HEK293T (cell line): ENCODE data around the gene NFYC.

Source experiments
- CTCF ChIA-PET: fragments of 350-600 bp; formaldehyde crosslinking; extraction: SDS; loops from one replicate; lab custom pipeline; 2021; ENCODE audit warnings: antibody characterized with exemption, inconsistent platforms; lab: Yijun Ruan, JAX
- POLR2A ChIA-PET: fragments of 350-600 bp; formaldehyde crosslinking; extraction: SDS; loops from one replicate; lab custom pipeline; 2020; ENCODE audit warnings: antibody characterized with exemption, inconsistent platforms; lab: Yijun Ruan, JAX
- DNase-seq: peaks from one replicate; pipeline ENCODE4 v3.0.0; 2012; ENCODE audit warnings: mixed read lengths; ENCODE audit errors: extremely low spot score
- ARNT ChIP-seq: fragments of 450-650 bp; IDR thresholded peaks from 2 replicates; pipeline ENCODE4 v1.6.1; 2017; ENCODE audit warnings: mild to moderate bottlenecking
- BHLHE40 ChIP-seq: fragments of 450-650 bp; IDR thresholded peaks from 2 replicates; pipeline ENCODE4 v1.6.1; 2016; ENCODE audit warnings: mild to moderate bottlenecking, moderate library complexity, borderline replicate concordance
- CTBP1 ChIP-seq: fragments of 450-650 bp; IDR thresholded peaks from 2 replicates; pipeline ENCODE4 v1.6.1; 2016; ENCODE audit warnings: borderline replicate concordance
- ELF4 ChIP-seq: fragments of 450-650 bp; IDR thresholded peaks from 2 replicates; pipeline ENCODE4 v1.6.1; 2017; ENCODE audit warnings: antibody characterized with exemption
- FOXA1 ChIP-seq: fragments of 450-650 bp; IDR thresholded peaks from 2 replicates; pipeline ENCODE4 v1.6.1; 2016; ENCODE audit warnings: mild to moderate bottlenecking
- FOXK2 ChIP-seq: fragments of 450-650 bp; IDR thresholded peaks from 2 replicates; pipeline ENCODE4 v1.6.1; 2016; ENCODE audit warnings: mild to moderate bottlenecking
- FOXM1 ChIP-seq: fragments of 450-650 bp; IDR thresholded peaks from 2 replicates; pipeline ENCODE4 v1.6.1; 2017; ENCODE audit warnings: mild to moderate bottlenecking, borderline replicate concordance
- HDGF ChIP-seq: fragments of 450-650 bp; IDR thresholded peaks from 2 replicates; pipeline ENCODE4 v1.6.1; 2017; ENCODE audit warnings: antibody characterized with exemption, borderline replicate concordance
- L3MBTL2 ChIP-seq: fragments of 450-650 bp; conservative IDR thresholded peaks from 2 replicates; pipeline ENCODE4 v1.6.1; 2016; ENCODE audit warnings: mild to moderate bottlenecking
- LEF1 ChIP-seq: fragments of 450-650 bp; IDR thresholded peaks from 2 replicates; pipeline ENCODE4 v1.6.1; 2017; ENCODE audit warnings: mild to moderate bottlenecking, borderline replicate concordance
- NFRKB ChIP-seq: fragments of 450-650 bp; IDR thresholded peaks from 2 replicates; pipeline ENCODE4 v1.6.1; 2016; ENCODE audit warnings: mild to moderate bottlenecking, moderate library complexity
- SP1 ChIP-seq: fragments of 450-650 bp; IDR thresholded peaks from 2 replicates; pipeline ENCODE4 v1.6.1; 2017
- SUZ12 ChIP-seq: fragments of 450-650 bp; IDR thresholded peaks from 2 replicates; pipeline ENCODE4 v1.6.1; 2016; ENCODE audit warnings: mild to moderate bottlenecking
- TARDBP ChIP-seq: fragments of 450-650 bp; IDR thresholded peaks from 2 replicates; pipeline ENCODE4 v1.6.1; 2016
- ZNF384 ChIP-seq: fragments of 450-650 bp; IDR thresholded peaks from 2 replicates; pipeline ENCODE4 v1.6.1; 2016
- TF ChIP-seq, protein P1 (sequence below): fragments of 450-650 bp; IDR thresholded peaks from 2 replicates; pipeline ENCODE4 v1.6.1; 2016

Gene NFYC

DNA sequence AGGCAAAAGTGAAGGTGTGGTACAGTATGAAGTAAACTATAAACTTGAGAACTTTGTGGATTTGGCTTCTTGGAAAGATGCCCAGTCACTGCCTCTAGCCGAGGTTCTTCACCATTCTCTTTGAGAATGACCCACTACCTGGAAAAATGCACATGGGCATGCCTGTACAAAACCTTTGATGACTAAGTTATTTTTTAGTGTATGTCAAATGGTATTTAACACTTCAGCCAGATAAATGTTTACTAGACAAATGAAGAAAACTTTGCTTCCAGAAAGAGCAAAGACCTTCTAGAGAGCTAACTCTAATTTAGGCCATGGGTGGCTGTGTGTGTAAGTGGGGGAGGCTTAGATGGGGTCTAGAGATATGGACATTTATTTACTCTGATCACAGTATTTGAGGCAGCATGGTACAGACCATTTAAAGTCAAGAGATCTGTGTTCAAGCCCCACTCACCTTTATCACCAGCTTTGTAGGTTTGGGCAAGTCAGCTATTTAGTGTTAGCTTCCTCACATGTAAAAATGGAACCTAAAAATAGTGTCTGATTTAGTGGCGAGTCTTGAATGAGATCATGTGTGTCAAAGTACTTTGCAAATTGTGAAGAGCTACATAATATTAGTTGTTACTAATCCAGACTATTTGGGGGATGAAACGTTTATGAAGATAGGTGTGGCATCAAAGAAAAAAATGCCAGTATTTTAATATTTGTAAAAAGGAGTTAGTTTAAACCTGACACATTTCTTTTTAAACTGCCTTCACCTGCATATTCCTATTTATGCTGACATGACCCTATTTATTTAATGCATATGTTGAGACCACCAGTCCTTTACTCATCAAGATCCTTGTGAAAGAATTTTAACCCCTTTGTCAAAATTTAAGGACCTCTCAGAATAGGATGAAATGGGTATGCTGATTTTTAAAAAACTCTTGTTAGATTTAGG lies 20.2 kb downstream of the NFYC start:
- no peak for TF ChIP-seq CTBP1
- TF ChIP-seq ARNT, result no peak
- TF ChIP-seq FOXM1, result no peak
- no peak for TF ChIP-seq NFRKB
- TF ChIP-seq, protein P1, sequence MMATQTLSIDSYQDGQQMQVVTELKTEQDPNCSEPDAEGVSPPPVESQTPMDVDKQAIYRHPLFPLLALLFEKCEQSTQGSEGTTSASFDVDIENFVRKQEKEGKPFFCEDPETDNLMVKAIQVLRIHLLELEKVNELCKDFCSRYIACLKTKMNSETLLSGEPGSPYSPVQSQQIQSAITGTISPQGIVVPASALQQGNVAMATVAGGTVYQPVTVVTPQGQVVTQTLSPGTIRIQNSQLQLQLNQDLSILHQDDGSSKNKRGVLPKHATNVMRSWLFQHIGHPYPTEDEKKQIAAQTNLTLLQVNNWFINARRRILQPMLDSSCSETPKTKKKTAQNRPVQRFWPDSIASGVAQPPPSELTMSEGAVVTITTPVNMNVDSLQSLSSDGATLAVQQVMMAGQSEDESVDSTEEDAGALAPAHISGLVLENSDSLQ, result no peak
- TF ChIP-seq ZNF384, result no peak
- no peak for TF ChIP-seq TARDBP
- no peak for TF ChIP-seq SUZ12
- no peak for TF ChIP-seq BHLHE40
- no peak for TF ChIP-seq L3MBTL2
- no peak for TF ChIP-seq ELF4
- no peak for TF ChIP-seq SP1
- TF ChIP-seq FOXK2, result no peak
- no peak for TF ChIP-seq FOXA1
- no peak for TF ChIP-seq LEF1
- TF ChIP-seq HDGF, result no peak
- DNase-seq, result no peak
- ChIA-PET POLR2A (interaction anchor here (3.3 kb wide), 1 partner anchor 20 kb away, joined by 35 read pairs; the partner anchor contains the start of gene NFYC), CTCF (no interaction called here)

DNA sequence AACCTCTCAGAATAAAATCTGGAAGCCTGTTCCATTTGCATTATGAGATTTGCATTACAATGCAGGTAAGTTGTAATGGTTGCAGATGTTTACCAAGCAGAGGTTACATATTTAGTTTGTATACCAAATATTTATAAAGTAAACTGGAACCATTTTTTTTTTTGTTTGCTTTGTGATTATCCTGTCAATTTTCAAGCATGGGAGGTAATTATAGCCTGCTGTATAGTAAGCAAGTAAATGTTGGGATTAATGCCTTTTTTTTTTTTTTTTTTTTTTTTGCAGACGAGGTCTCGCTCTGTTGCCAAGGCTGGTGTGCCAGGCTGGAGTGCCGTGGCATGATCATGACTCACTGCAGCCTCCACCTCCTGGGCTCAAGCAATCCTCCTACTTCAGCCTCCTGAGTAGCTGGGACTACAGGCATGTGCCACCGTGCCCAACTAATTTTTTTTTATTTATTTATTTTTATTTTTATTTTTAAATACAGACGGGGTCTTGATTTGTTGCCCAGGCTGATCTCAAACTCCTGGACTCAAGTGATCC lies 21.0 kb downstream of the NFYC start:
- no peak for DNase-seq
- TF ChIP-seq LEF1, result no peak
- no peak for TF ChIP-seq FOXK2
- no peak for TF ChIP-seq BHLHE40
- TF ChIP-seq SUZ12, result no peak
- TF ChIP-seq TARDBP, result no peak
- no peak for TF ChIP-seq ELF4
- TF ChIP-seq ZNF384, result no peak
- TF ChIP-seq SP1, result no peak
- no peak for TF ChIP-seq FOXM1
- TF ChIP-seq HDGF, result no peak
- TF ChIP-seq ARNT, result no peak
- no peak for TF ChIP-seq NFRKB
- TF ChIP-seq FOXA1, result no peak
- POLR2A ChIA-PET, result interaction anchor here (3.3 kb wide), 1 partner anchor 20 kb away, joined by 35 read pairs; the partner anchor contains the start of gene NFYC
- CTCF ChIA-PET, result no interaction called here

DNA sequence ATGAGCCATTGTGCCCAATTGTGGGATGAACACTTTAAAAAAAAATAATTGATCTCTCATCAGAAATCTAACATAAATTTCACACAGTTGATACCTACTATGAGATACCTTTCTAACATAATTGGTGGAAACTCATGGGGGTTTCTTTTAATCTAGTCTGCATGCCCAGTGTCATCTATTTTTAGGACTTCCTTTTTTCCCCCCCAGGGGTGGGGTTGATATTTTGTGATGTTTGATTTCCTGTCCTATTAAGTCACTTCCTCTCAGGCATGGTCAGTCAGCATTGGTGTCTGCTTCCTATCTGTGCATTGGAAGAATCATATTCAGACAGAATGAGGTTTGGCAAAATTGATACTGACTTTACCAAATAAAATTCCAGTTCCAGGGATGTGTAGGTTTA lies 21.5 kb downstream of the NFYC start:
- no peak for DNase-seq
- no peak for TF ChIP-seq CTBP1
- TF ChIP-seq, protein P1, result no peak
- no peak for TF ChIP-seq ELF4
- no peak for TF ChIP-seq HDGF
- no peak for TF ChIP-seq SUZ12
- no peak for TF ChIP-seq TARDBP
- TF ChIP-seq NFRKB, result no peak
- TF ChIP-seq L3MBTL2, result no peak
- no peak for TF ChIP-seq ARNT
- TF ChIP-seq FOXK2, result no peak
- no peak for TF ChIP-seq FOXM1
- ChIA-PET POLR2A (interaction anchor here (1.1 kb wide), 1 partner anchor 22 kb away, joined by 3 read pairs; the partner anchor contains the start of gene NFYC), CTCF (no interaction called here)

DNA sequence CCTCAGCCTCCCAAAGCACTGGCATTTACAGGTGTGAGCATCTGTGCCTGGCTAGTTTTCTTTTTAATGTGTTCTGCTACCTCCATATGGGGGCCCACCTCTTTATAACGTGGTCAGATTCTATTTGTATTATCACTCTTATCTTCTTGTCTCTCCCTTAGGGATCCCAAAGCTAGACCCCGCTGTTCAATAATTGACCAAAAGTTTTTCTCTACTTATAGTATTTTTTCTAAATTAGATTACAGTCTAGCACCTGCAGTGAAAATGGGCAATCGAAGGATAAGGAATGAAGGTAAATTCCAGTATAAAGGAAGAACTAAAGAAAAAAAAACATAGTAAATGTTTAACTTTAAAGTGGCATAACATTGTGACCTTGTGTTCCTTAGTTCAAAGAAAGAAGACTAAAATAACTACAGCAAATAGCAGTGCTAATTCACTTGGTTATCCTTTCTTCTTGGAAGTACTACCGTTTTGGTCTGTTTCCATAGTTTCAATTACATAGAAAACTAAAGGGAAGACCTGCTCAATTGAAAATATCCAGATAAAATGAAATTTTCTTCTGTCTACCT lies 24.1 kb downstream of the NFYC start:
- TF ChIP-seq TARDBP (no peak), LEF1 (no peak), FOXK2 (no peak), SUZ12 (no peak), NFRKB (no peak)
- TF ChIP-seq, protein P1, result no peak
- no peak for DNase-seq
- CTCF ChIA-PET, result no interaction called here
- POLR2A ChIA-PET, result no interaction called here

DNA sequence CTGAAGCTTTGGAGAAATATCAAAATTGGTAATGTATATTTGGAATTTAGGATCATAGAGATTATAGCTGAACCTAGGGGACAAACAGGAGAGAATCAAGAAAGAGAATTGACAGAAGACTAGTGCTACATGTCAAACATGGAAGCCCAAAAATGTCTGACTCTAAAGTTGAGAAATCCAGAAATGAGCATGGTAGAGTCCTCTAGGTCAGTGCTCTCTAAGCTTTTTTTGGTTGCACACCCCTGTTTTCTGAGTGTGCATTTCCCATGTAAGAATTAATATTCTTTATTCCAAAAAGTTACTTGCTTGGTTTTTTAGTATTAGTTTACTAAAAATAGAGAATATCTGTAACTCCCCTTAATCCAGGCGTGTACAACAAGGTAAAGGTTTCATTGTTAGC lies 25.6 kb downstream of the NFYC start:
- POLR2A ChIA-PET, result interaction anchor here (7.6 kb wide), 1 partner anchor 25 kb away, joined by 65 read pairs; the partner anchor contains the start of gene NFYC
- TF ChIP-seq CTBP1 (no peak), ARNT (no peak), NFRKB (no peak), L3MBTL2 (no peak), FOXM1 (no peak), HDGF (no peak), BHLHE40 (no peak), LEF1 (no peak), FOXA1 (no peak), TARDBP (no peak), ZNF384 (no peak), SUZ12 (no peak), FOXK2 (no peak), ELF4 (no peak), SP1 (no peak)
- TF ChIP-seq, protein P1, result no peak
- CTCF ChIA-PET, result interaction anchor here (0.7 kb wide), 1 partner anchor 57 kb away, joined by 3 read pairs; no protein-coding TSS in a partner anchor

More for the DNA sequence above, 25.6 kb downstream of the NFYC start:
- no peak for DNase-seq
